Stimulated activated CD4-positive, alpha-beta T cell treated with anti-CD3 and anti-CD28 coated beads, Interleukin-15, amount 100 ng/mL, for 48 hours (primary cell): Measurements from ENCODE around the gene OR6Q1.

Experiments
- DNase-seq, 2 donors: peaks; one replicate each; pipeline ENCODE4 v3.0.0-alpha.2; 2020; ENCODE audit warnings: low read depth in 2 of 2

The OR6Q1 gene

DNA sequence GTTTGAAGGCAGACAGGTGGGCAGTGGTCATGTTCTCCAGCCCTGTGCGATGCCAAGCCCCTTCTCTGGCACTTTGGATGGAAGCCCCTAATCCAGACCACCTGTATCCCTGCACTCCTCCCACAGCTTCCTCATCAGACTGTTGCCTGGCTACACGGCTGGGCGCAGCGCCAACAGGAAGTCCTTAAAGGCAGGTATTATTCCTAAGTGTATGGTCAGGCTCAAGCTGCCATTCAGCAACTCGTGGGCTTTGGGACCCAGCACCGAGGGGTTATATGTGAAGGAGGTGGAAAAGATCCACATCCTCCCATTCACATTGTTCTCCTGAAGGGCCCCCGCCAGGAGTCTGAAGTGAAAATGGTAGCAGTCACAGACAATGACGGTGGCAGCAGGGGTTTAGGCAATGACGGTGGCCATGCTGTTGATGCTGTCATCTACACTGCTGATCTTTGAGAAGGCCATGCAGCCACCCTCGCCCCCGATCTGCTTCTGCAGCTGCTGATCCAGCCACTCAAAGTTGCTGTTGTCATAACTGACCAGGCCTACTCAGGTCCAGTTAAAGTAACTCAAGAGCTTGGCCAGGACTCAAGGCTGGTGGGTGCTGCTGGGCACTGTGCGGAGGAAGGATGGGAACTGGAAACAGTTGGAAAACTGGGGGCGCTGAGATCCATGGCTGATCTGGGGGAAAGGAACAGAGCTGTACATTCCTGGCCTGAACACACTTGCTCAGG, 27.7 kb downstream of the OR6Q1 start:
- DNase-seq: no peak

DNA sequence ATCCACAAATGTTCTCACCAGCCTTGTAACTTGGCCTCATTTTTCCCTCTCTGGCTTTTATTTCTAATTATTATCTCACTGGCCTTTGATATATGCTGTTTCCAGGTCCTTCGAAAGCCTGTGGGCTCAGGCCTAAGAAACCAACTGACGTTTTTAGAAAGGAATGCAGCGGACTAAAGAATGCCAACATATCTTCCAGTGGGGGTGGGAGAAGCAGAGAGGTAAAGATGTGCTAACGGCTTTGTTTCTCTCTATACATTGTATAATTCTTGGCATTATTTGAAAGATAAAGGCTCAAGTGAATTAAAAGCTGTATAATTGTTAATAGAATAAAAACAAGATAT, 28.2 kb downstream of the OR6Q1 start:
- no peak for DNase-seq

DNA sequence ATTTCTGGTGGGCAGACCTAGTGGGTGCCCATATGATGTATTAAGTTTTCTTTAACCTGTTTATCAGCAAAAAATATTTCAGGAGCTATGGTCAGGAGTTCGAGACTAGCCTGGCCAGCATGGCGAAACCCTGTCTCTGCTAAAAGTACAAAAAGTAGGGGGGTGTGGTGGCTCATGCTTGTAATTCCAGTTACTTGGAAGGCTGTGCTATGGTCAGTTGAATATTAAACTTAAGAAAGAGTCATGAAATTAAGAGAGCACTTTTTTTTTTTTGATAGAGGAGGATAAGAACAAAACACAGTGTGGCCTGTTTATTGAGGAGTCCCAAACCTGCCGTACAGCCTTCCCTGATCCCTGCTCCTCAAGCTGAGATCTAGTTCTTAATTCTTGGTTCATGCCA, 29.8 kb downstream of the OR6Q1 start:
- no peak for DNase-seq

DNA sequence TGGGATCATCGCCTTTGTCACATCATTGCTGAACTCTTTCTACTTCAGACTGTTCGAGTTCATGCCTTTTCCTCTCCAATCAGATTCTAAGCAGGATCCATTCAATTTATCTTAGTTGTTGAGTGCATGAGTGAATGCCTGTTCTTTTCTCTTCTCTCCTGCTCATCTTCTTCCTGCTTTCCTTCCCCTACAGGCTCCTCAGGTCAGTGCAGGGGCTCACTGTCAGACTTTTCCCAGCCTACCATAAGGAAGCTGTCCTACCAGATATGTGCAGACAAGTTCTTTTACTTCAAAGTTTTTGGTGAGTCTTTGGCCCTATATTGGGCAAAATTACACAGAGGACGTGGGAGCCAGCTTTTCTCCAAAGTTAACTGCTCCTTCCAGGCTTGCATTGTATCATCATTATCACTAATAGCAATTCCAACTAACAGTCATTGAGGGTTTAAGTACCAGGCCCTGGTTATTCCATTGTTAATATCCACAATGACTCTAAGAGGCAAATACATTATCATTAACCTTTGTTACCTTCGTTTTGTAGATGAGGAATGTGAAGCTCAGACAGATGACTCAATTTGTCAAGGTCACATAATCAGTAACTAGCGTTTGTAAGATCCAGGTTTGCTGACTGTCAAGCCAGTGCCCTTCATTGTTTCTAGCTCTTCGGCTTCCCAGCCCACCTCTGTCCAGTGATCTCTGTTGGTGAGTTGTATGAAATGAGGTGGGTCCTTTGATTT, 30.4 kb downstream of the OR6Q1 start:
- no peak for DNase-seq

GRCh38 chr11:58061813-58062212, 31.1 kb downstream of the OR6Q1 start:
- DNase-seq: no peak

GRCh38 chr11:58067685-58068084, 36.9 kb downstream of the OR6Q1 start:
- DNase-seq: no peak

- DNase-seq: no peak
These were observed 37.9 kb downstream of the OR6Q1 start for GRCh38 chr11:58068655-58069054.

- no peak for DNase-seq
These were observed 39.8 kb downstream of the OR6Q1 start for GRCh38 chr11:58070585-58070984.

DNA sequence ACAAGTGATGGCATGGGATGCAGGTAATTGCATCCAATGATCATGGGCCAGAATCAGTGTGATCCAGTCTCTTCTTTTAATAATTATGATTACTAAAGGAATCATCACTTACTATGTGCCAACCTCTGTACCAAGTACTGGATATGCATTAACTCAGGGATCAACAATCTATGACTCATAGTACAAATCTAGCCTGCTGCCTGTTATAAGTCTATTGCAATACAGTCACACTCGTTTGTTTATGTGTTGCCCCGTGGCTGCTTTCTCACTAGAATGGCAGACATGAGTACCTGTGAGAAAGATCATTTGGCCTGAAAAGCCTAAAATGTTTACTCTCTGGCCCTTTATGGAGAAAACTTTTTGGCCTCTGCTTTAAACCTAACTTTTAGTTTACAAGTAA, 45.0 kb downstream of the OR6Q1 start:
- no peak for DNase-seq
